ENCODE results near the gene C11orf52.

The C11orf52 gene

GRCh38 chr11:111939836-111940604 is 21.3 kb downstream of the C11orf52 start:
- DNase-seq, result no peak

GRCh38 chr11:111941963-111942362 is 23.2 kb downstream of the C11orf52 start:
- DNase-seq, result no peak

GRCh38 chr11:111942829-111943228 is 24.1 kb downstream of the C11orf52 start:
- DNase-seq, result no peak

GRCh38 chr11:111944139-111944538 is 25.4 kb downstream of the C11orf52 start:
- DNase-seq, result no peak

GRCh38 chr11:111944651-111945051 is 25.9 kb downstream of the C11orf52 start:
- DNase-seq, result no peak

GRCh38 chr11:111945198-111945597 is 26.5 kb downstream of the C11orf52 start:
- DNase-seq, result no peak

GRCh38 chr11:111946499-111946898 is 27.8 kb downstream of the C11orf52 start:
- DNase-seq, result no peak

- no peak for DNase-seq
Measured at GRCh38 chr11:111947143-111947542, 28.4 kb downstream of the C11orf52 start.

GRCh38 chr11:111949519-111950426 is 31.1 kb downstream of the C11orf52 start:
- DNase-seq, result no peak

- no peak for DNase-seq
Measured at GRCh38 chr11:111951565-111951964, 32.9 kb downstream of the C11orf52 start.

GRCh38 chr11:111954154-111954553 is 35.4 kb downstream of the C11orf52 start:
- no peak for DNase-seq

- DNase-seq, result no peak
Measured at GRCh38 chr11:111957663-111958444, 39.1 kb downstream of the C11orf52 start.

- DNase-seq, result no peak
Measured at GRCh38 chr11:111960916-111961315, 42.2 kb downstream of the C11orf52 start.

GRCh38 chr11:111961389-111962300 is 42.9 kb downstream of the C11orf52 start:
- DNase-seq, result no peak

- DNase-seq, result no peak
Measured at GRCh38 chr11:111963931-111964340, 45.2 kb downstream of the C11orf52 start.

GRCh38 chr11:111966678-111967077 is 48.0 kb downstream of the C11orf52 start:
- no peak for DNase-seq

GRCh38 chr11:111967649-111968048 is 48.9 kb downstream of the C11orf52 start:
- no peak for DNase-seq

GRCh38 chr11:111969344-111969743 is 50.6 kb downstream of the C11orf52 start:
- DNase-seq, result no peak

GRCh38 chr11:111974446-111974845 is 55.7 kb downstream of the C11orf52 start:
- DNase-seq, result no peak

GRCh38 chr11:111975076-111975806 is 56.5 kb downstream of the C11orf52 start:
- DNase-seq, result no peak

GRCh38 chr11:111976119-111976766 is 57.5 kb downstream of the C11orf52 start:
- no peak for DNase-seq

Measured in activated naive CD4-positive, alpha-beta T cell (primary cell).